ENCODE results near the gene MED13L.
"Not testable (repeated sequence)": the region's sequence is repeated elsewhere in the genome, so short reads cannot be mapped to it uniquely, and the experiment has no call there.

The MED13L gene

DNA sequence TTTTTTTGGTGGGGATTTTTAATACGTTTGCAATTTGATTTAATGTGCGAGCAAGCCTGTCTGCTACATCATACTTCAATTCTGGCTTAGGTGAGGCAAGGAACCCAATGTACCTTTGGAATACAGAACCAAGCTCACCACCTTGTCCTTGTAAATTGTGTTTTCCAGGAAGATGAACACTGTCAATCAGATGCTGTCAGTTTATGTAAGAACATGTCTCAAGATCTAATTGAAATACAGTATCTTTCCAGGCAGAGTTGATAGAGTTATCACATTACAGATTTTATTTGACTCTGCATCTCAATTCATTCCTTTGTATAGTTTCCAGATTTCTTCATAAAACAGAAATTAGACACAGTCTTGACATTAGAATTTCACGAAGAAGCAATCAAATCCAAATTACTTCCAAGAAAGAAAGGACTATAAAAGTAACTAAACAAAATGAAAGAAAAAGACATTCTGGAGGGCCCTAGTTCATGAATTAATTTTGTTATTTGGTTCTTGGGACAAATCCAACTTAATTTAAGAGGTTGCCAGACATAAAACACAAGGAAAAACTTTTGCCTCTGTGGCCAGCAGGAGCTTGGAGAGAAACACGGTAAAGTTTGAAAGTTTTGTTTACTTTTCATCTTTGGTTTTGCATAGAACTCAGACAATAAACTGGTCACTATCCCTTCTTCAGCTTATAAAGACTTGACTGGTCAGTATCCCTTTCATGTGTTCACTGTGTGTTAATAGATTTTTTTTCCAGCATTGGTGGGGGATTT, 16.4 kb upstream of the MED13L start:
- WGBS (ENCODE audit: insufficient coverage, insufficient read length): no CpG with 5 or more reads among the region's 4 CpGs
- no peaks in the 10 kb centered on the region for H3K4me1 ChIP-seq (ENCODE audit: control insufficient read depth, insufficient read depth, low read length)
- no peak overlapping the region for H3K27ac ChIP-seq (ENCODE audit: low read length)
- H3K9me3 ChIP-seq (ENCODE audit: control insufficient read depth, insufficient read depth, low read length): no peaks in the 10 kb centered on the region
- no peaks in the 10 kb centered on the region for H3K27me3 ChIP-seq (ENCODE audit: control insufficient read depth, insufficient read depth, low read length)
- H3K36me3 ChIP-seq (ENCODE audit: control insufficient read depth, insufficient read depth, low read length): no peaks in the 10 kb centered on the region
- H3K4me3 ChIP-seq (ENCODE audit: low read length): no peak overlapping the region
- no peak for DNase-seq (ENCODE audit: low read depth, low spot score)

DNA sequence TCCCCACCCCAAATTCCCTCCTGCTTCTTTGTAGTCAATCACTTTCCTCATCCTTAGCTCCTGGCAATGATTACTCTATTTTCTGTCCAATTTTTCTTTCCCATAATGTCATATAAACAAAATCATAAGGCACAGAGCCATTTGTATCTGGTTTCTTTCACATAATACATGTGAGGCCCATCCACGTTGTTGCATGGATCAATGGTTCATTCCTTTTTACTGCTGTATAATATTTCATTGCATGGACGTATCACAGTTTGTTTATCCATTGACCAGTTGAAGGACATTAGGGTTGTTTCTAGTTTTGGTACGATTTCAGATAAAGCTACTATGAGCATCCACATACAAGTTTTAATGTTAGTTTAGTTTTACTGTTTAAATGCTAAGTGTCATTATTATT, 13.7 kb upstream of the MED13L start:
- H3K4me3 ChIP-seq (ENCODE audit: low read length): no peak overlapping the region
- WGBS (ENCODE audit: insufficient coverage, insufficient read length): no CpG with 5 or more reads among the region's 3 CpGs
- DNase-seq (ENCODE audit: low read depth, low spot score): no peak

DNA sequence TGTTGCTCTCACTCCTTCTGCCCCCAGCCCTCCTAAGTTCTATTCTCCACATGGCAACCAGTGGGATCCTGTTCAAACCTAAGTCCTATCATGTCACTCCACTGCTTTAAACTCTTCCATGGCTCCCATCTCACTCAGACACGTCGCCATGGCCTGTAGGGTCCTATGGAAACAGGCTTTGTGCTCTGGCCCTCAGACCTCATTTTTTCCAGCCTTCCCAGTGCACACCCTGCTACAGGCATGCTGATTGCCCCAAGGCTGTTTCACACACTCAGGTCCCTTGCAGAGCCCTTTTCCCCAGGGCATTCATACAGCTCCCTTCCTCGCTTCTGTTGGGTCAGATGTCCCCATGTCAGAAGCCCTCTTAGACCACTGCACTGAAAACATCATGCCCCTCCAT, 11.2 kb upstream of the MED13L start:
- DNase-seq (ENCODE audit: low read depth, low spot score): no peak
- H3K36me3 ChIP-seq (ENCODE audit: control insufficient read depth, insufficient read depth, low read length): no peaks in the 10 kb centered on the region
- WGBS (ENCODE audit: insufficient coverage, insufficient read length): no CpG with 5 or more reads among the region's 3 CpGs
- no peak overlapping the region for H3K27ac ChIP-seq (ENCODE audit: low read length)
- no peaks in the 10 kb centered on the region for H3K4me1 ChIP-seq (ENCODE audit: control insufficient read depth, insufficient read depth, low read length)
- H3K9me3 ChIP-seq (ENCODE audit: control insufficient read depth, insufficient read depth, low read length): no peaks in the 10 kb centered on the region
- H3K4me3 ChIP-seq (ENCODE audit: low read length): no peak overlapping the region
- no peaks in the 10 kb centered on the region for H3K27me3 ChIP-seq (ENCODE audit: control insufficient read depth, insufficient read depth, low read length)

More for the DNA sequence above, 13.7 kb upstream of the MED13L start:
- H3K27ac ChIP-seq (ENCODE audit: low read length): no peak overlapping the region
- H3K27me3 ChIP-seq (ENCODE audit: control insufficient read depth, insufficient read depth, low read length): no peaks in the 10 kb centered on the region
- no peaks in the 10 kb centered on the region for H3K4me1 ChIP-seq (ENCODE audit: control insufficient read depth, insufficient read depth, low read length)
- H3K36me3 ChIP-seq (ENCODE audit: control insufficient read depth, insufficient read depth, low read length): no peaks in the 10 kb centered on the region
- no peaks in the 10 kb centered on the region for H3K9me3 ChIP-seq (ENCODE audit: control insufficient read depth, insufficient read depth, low read length)

DNA sequence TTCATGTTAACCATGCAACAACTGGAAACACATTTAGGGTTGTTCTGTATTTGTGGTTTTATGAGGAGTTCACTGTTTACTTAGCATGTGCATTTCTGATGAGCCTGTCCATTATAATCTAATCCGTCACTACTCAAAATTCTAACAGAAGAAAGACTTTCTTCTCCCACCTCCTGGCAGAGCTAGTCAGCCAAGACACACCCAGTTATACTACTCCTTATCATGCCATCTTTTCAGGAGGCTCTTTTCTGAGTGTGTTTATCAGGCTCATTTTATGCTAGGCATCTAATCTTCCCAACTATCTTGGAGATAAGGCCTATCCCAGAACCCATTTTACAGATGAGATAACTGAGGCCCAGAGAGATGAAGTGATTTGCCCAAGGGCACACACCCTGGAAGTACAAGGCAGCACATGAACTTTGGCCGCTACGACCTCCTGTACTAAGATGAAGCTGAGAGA, 10.4 kb upstream of the MED13L start:
- no peak for DNase-seq (ENCODE audit: low read depth, low spot score)
- no peaks in the 10 kb centered on the region for H3K9me3 ChIP-seq (ENCODE audit: control insufficient read depth, insufficient read depth, low read length)
- no peak overlapping the region for H3K27ac ChIP-seq (ENCODE audit: low read length)
- no peaks in the 10 kb centered on the region for H3K4me1 ChIP-seq (ENCODE audit: control insufficient read depth, insufficient read depth, low read length)
- H3K4me3 ChIP-seq (ENCODE audit: low read length): no peak overlapping the region
- H3K36me3 ChIP-seq (ENCODE audit: control insufficient read depth, insufficient read depth, low read length): no peaks in the 10 kb centered on the region
- WGBS (ENCODE audit: insufficient coverage, insufficient read length): no CpG with 5 or more reads among the region's 3 CpGs
- no peaks in the 10 kb centered on the region for H3K27me3 ChIP-seq (ENCODE audit: control insufficient read depth, insufficient read depth, low read length)

DNA sequence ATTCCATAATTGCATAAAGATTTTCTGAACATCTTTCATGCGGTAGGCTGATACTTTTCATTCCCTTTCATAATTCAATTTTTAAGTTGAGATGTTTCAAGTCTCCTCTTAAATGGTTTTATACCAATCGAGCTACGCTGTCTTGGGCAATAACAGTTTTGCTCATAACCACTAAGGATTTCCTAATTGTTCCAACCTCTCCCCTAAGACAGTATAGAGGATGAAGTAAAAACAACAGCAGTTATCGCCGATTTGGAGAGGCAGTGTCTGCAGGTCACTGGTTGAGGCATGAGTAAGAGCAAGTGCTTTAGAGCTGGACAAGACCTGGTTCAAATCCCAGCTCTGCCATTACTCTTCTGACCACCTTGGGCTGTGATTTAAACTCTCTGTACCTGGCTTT, 6.9 kb upstream of the MED13L start:
- H3K27me3 ChIP-seq (ENCODE audit: control insufficient read depth, insufficient read depth, low read length): no peaks in the 10 kb centered on the region
- no peaks in the 10 kb centered on the region for H3K36me3 ChIP-seq (ENCODE audit: control insufficient read depth, insufficient read depth, low read length)
- no peaks in the 10 kb centered on the region for H3K4me1 ChIP-seq (ENCODE audit: control insufficient read depth, insufficient read depth, low read length)
- DNase-seq (ENCODE audit: low read depth, low spot score): no peak
- H3K4me3 ChIP-seq (ENCODE audit: low read length): no peak overlapping the region
- H3K27ac ChIP-seq (ENCODE audit: low read length): no peak overlapping the region
- no CpG with 5 or more reads among the region's 5 CpGs for WGBS (ENCODE audit: insufficient coverage, insufficient read length)
- no peaks in the 10 kb centered on the region for H3K9me3 ChIP-seq (ENCODE audit: control insufficient read depth, insufficient read depth, low read length)

DNA sequence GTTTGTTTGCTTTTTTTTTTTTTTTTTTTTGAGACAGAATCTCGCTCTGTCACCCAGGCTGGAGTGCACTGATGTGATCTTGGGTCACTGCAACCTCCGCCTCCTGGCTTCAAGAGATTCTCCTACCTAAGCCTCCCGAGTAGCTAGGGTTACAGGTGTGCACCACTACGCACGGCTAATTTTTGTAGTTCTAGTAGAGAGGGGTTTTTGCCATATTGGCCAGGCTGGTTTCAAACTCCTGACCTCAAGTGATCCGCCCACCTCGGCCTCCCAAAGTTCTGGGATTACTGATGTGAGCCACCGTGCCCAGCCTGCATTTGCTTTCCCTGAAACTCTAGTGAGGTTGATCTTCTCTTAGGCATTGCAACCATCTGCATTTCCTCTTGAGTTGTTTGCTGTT, 6.4 kb upstream of the MED13L start:
- not testable (repeated sequence) for DNase-seq (ENCODE audit: low read depth, low spot score); H3K27ac ChIP-seq (ENCODE audit: low read length); H3K27me3 ChIP-seq (ENCODE audit: control insufficient read depth, insufficient read depth, low read length); H3K4me1 ChIP-seq (ENCODE audit: control insufficient read depth, insufficient read depth, low read length); H3K36me3 ChIP-seq (ENCODE audit: control insufficient read depth, insufficient read depth, low read length); H3K4me3 ChIP-seq (ENCODE audit: low read length); H3K9me3 ChIP-seq (ENCODE audit: control insufficient read depth, insufficient read depth, low read length)
- no CpG with 5 or more reads among the region's 8 CpGs for WGBS (ENCODE audit: insufficient coverage, insufficient read length)

DNA sequence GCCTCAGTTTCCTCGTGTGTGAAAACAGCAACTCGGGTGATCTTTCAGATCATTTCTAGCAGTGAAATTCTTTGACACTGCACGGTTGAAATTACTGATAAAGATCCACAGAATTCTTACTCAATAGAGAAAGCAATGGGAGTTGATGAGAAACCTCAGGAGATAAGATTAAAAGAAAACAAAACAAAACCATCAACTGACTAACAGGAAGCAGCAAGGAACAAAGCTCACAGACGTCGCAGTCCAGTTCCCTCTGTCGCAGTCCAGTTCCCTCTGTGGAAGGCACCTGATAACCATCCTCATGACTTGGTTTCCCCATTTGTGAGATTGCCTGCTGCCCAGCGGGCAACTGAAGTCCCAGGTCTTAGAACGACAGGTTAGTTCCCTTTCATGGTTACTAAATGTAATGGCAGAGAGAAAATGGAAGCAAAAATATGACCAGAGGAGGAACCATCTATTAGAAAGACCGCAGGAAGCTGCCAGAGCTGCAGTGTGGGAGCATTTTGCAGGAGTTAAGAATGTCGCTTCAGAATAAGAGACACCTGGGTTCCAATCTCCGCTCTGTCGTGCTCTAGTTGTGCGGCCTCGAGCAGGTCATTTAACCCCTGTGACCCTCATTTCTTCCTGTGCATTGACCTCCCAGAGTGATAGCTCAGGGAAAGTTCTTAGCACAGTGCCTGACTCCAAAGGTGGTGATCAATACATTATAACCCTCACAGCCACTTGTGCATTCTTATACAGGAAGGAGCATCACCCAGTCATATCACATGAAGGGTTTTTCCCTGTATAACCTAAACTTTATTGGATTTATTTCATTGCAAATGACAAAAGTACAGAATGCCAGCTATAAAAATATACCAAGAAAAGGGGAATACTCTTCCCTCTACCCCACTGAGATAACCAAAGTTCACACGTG, 5.1 kb upstream of the MED13L start:
- H3K4me3 ChIP-seq (ENCODE audit: low read length): no peak overlapping the region
- no peaks in the 10 kb centered on the region for H3K27me3 ChIP-seq (ENCODE audit: control insufficient read depth, insufficient read depth, low read length)
- no peak for DNase-seq (ENCODE audit: low read depth, low spot score)
- H3K4me1 ChIP-seq (ENCODE audit: control insufficient read depth, insufficient read depth, low read length): no peaks in the 10 kb centered on the region; the same call in 1 of the 2 replicates
- WGBS (ENCODE audit: insufficient coverage, insufficient read length): no CpG with 5 or more reads among the region's 15 CpGs
- no peaks in the 10 kb centered on the region for H3K36me3 ChIP-seq (ENCODE audit: control insufficient read depth, insufficient read depth, low read length)
- no peaks in the 10 kb centered on the region for H3K9me3 ChIP-seq (ENCODE audit: control insufficient read depth, insufficient read depth, low read length)
- no peak overlapping the region for H3K27ac ChIP-seq (ENCODE audit: low read length)

DNA sequence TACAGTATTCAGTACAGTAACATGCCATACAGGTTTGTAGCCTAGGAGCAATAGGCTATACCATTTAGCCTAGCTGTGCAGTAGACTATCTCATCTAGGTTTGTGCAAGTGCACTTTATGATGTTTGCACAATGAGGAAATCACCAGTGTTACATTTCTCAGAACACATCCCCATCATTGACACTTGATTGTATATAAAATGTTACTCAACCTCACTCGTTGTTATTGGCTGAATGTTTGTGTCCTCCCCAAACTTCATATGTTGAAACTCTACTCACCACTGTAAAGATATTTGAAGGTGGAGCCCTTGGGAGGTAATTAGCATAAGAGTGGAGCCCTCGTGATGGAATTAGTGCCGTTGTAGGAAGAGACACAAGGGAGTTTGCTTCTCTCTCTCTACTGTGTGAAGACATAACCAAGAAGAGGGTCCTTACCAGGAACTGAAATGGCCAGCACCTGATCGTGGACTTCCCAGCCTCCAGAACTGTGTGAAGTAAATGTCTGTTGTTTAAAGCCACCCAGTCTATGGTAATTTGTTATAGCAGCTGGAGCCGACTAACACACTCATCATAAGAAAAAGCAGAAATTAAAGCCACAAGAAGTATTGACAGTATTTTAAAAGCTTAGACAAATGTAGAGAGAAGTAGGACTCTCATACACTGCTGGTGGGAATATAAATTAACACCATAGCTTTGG, 3.2 kb upstream of the MED13L start:
- no peaks in the 10 kb centered on the region for H3K9me3 ChIP-seq (ENCODE audit: control insufficient read depth, insufficient read depth, low read length)
- no peaks in the 10 kb centered on the region for H3K36me3 ChIP-seq (ENCODE audit: control insufficient read depth, insufficient read depth, low read length)
- DNase-seq (ENCODE audit: low read depth, low spot score): no peak
- no peaks in the 10 kb centered on the region for H3K27me3 ChIP-seq (ENCODE audit: control insufficient read depth, insufficient read depth, low read length)
- WGBS (ENCODE audit: insufficient coverage, insufficient read length): no CpG with 5 or more reads among the region's 5 CpGs
- H3K27ac ChIP-seq (ENCODE audit: low read length): no peak overlapping the region
- no peak overlapping the region for H3K4me3 ChIP-seq (ENCODE audit: low read length)
- no peaks in the 10 kb centered on the region; the same call in 1 of the 2 replicates for H3K4me1 ChIP-seq (ENCODE audit: control insufficient read depth, insufficient read depth, low read length)

DNA sequence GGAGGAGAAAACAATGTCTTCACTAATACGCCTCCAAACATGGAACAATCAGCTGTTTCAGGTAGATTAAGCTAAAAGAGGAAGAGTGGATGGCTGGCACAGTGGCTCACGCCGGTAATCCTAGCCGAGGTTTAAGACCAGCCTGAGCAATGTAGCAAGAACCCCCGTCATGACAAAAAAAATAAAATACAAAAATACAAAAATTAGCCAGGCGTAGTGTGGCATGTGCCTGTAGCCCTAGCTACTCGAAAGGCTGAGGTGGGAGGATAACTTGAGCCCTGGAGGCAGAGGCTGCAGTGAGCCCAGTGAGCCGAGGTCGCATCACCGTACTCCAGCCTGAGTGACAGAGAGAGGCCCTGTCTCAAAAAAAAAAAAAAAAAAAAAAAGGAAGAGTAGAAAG, 1.2 kb upstream of the MED13L start:
- DNase-seq (ENCODE audit: low read depth, low spot score): no peak
- H3K4me1 ChIP-seq (ENCODE audit: control insufficient read depth, insufficient read depth, low read length): no peaks in the 10 kb centered on the region; the same call in 1 of the 2 replicates
- H3K27ac ChIP-seq (ENCODE audit: low read length): no peak overlapping the region
- no CpG with 5 or more reads among the region's 10 CpGs for WGBS (ENCODE audit: insufficient coverage, insufficient read length)
- no peaks in the 10 kb centered on the region for H3K27me3 ChIP-seq (ENCODE audit: control insufficient read depth, insufficient read depth, low read length)
- no peaks in the 10 kb centered on the region for H3K36me3 ChIP-seq (ENCODE audit: control insufficient read depth, insufficient read depth, low read length)
- H3K4me3 ChIP-seq (ENCODE audit: low read length): no peak overlapping the region
- H3K9me3 ChIP-seq (ENCODE audit: control insufficient read depth, insufficient read depth, low read length): no peaks in the 10 kb centered on the region

DNA sequence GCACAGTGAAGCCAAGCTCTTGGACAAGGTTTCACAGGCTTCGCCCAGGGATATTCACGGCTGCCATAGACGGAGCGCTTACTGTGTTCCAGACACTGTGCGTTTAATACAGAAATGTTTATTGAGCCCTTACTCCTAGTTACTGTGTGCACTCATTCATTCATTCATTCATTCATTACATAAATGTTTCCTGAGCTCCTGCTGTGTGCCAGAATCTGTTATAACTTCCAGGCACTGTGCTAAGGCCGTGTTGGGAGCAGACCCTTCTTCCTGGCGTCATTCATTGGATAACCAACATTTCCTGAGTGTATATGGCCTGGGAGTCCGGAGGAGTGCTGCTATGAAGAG, 760 bp upstream of the MED13L start:
- no peak for DNase-seq (ENCODE audit: low read depth, low spot score)
- H3K9me3 ChIP-seq (ENCODE audit: control insufficient read depth, insufficient read depth, low read length): no peaks in the 10 kb centered on the region
- no peak overlapping the region for H3K27ac ChIP-seq (ENCODE audit: low read length)
- peak overlapping the region; percentile 89; the same call in 1 of the 2 replicates for H3K4me3 ChIP-seq (ENCODE audit: low read length)
- WGBS (ENCODE audit: insufficient coverage, insufficient read length): no CpG with 5 or more reads among the region's 8 CpGs
- H3K27me3 ChIP-seq (ENCODE audit: control insufficient read depth, insufficient read depth, low read length): no peaks in the 10 kb centered on the region
- H3K36me3 ChIP-seq (ENCODE audit: control insufficient read depth, insufficient read depth, low read length): no peaks in the 10 kb centered on the region
- H3K4me1 ChIP-seq (ENCODE audit: control insufficient read depth, insufficient read depth, low read length): no peaks in the 10 kb centered on the region; the same call in 1 of the 2 replicates

Data from iPS DF 6.9 (cell line).